ENCODE data around the gene FBXL3. TPM values are rescaled to one million over a fixed set of nuclear protein-coding genes. Genes with fewer than 3 reads are reported as not detected.
A peak's percentile ranks its signal among the peaks of the same experiment; 100 is the strongest.

Gene FBXL3, protein sequence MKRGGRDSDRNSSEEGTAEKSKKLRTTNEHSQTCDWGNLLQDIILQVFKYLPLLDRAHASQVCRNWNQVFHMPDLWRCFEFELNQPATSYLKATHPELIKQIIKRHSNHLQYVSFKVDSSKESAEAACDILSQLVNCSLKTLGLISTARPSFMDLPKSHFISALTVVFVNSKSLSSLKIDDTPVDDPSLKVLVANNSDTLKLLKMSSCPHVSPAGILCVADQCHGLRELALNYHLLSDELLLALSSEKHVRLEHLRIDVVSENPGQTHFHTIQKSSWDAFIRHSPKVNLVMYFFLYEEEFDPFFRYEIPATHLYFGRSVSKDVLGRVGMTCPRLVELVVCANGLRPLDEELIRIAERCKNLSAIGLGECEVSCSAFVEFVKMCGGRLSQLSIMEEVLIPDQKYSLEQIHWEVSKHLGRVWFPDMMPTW
- 37.7 and 39.9 TPM in 2 replicates for total RNA-seq (2014; rRNA removed; shearing (Covaris generic))

DNA sequence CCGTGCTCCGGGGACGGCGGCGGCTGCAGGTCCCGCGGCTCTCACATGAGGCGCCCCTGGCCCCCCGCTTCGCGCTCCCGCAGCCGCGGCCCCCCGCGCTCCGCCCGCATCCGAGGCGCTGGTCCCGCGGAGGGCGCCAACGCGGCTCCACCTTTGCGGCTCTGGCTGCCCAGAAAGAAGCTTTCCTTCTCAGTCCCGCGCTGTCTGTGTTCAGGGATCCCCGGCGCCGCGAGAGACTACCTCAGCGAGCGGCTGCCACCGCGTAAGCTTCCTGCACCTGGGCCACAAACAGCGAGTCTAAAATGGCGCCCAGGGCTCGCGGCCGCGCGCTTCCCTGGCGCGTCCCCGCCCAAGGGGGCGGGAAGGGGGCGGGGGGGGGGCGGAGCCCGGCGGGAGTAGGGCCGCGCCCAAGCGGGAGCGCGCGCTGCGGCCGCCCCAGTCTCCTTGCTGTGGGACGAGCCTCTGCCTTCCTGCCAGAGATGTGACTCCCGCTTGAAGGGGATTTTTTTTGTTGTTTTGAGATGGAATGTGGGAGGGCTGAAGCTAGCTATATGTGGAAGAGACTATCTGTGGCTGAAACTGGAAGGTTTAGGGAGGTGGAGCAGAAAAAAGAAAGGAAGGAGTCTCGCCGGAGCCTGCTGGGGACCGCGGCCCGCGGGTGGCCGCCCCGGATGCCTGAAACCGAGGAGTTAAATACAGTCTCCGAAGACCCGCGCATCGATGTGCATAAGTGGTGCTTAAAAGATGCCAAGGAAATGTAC, at the start of gene FBXL3:
Gene FBXL3, minus strand, starts transcription at position 299 of the 761 bp plus-strand sequence. CDS start 5,299 bp downstream, outside the sequence.
- peak; percentile 73 for DNase-seq (ENCODE audit: low spot score)

DNA sequence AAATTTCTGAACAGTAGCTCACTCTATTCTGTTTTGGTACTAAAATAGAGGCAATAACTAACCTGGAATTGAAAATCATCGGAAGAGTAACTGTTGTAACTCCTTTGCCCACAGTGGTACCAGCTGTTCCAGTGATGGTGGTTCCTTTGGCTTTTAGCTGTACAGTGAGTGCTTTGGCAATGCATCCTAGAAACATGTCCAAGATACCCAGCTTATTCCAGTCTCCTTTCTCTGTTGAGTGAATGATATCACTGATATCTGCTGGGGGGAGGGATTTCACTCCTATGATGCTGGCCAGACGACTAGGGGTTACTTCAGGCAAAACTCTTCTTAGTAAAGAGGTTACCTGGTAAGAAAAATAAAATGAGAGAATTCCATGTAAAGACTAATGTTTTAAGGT, 40.6 kb upstream of the FBXL3 start:
- no peak for DNase-seq (ENCODE audit: low spot score)

DNA sequence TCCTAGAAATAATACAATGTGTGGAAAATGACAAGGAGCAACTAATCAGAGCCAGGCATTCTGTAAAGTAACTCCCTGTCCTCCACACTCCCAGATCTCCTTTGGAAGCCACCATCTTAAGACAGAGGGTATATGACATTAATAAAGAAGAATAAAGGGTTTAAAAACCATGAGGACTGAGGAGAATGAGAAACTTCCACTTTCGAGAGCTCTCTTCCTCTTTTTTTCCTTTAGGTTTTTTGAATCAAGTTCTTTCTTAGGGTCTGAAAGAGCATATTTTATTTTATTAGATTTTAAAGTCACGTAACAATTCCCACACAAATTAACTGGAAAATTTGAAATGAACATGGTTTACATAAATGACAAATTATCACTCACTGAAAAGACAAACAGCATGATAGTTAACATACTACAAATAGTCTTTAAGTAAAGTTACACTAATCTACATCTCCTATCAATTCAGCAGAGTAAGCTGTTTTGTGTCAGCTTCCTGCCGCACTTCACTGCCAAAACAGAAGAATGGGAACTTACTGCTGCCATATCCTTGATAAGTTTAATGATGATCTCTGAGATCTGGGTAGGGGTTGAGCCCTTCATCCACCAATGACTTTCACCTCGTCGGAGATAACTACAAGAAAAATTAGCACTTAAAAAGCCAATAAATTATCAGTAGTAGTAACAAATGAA, 38.6 kb upstream of the FBXL3 start:
- no peak for DNase-seq (ENCODE audit: low spot score)

DNA sequence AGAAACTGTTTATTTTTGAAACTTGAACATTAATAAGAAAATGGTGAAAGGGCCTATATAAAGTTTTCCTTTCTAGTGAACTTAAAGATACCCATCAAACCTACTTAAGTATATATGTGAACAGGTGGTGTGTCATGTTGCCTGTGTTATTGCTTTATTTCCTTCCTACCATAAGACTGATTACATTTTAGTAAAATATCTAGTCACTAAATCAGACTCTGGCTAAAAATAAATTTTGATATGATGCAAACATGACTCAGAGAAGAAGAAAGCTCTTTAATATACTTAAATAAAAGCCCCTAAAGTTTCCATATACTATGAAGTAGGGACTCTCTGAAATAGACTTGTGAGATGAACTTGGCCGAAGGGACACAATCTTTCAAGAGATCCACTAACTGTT, 35.1 kb upstream of the FBXL3 start:
- no peak for DNase-seq (ENCODE audit: low spot score)

DNA sequence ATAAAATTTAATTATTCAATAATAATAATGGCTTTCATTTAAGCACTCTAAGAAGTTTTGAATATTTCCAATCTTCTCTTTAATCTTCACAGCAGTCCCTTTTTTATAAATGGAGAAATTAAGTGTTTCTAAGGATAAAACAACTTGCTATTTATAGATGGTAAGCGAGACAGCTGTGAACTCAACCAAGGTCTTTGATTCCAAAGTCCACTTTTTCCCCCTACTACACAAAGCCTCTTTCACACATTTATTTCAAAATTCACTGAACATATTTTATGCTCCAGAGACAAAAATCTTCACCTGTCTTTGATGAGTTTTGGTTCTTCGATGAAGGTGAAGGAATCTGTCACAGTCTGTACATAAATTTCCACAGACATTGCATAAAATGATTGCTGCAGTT, 34.4 kb upstream of the FBXL3 start:
- no peak for DNase-seq (ENCODE audit: low spot score)

DNA sequence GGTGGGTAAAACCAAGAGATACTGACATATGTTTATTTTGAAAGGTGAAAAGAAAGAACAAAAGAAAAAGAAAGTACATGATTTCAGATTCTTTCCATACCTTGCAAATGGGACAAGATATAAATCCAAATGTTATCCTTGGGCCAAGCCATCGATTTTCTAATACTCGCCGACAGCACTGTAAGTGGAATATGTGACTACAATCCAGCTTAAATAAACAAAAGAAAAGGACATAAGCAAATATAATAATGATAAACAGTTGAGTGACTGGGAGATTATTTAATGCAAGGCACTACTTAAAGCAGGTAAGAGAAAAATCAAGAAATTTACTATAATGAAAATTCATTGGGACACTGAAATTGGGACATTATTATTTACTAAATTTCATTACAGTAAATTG, 29.9 kb upstream of the FBXL3 start:
- DNase-seq (ENCODE audit: low spot score): no peak

DNA sequence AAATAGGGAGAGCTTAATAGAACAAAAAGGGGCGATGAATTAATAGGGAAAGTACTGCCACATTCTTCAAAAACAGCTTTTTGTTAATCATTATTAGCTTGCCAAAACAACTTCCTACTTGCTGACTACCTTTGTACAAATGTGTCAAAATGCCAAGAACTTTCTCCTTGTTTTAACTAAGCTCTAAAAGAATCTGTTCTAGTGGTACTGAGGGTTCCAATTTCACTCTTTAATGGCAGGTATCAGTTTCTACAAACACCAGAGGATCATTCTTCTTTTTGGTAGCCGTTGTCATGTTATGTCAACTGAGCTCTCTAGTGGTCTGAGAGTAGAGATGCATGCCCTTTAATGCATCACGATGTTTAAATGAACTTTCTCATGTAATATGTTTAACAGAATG, 29.4 kb upstream of the FBXL3 start:
- DNase-seq (ENCODE audit: low spot score): no peak

DNA sequence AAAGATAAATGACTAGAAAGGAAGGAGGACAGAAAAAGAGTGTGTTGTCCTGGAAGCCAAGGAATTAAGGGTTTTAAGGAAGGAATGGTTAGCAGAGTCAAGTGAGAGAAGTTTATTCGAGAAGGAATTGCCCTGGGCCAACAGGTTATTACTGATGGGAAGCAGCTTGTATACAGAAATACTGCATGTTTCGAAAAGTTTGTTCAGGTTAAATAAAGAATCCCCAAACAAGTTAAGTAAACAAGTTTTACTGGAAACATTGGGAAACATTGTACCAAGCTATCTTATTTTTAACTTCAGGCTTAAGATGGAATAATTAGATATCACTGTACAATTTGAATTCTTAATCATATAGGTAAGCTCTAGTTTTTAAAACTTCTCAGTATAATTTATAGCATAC, 28.2 kb upstream of the FBXL3 start:
- DNase-seq (ENCODE audit: low spot score): no peak

DNA sequence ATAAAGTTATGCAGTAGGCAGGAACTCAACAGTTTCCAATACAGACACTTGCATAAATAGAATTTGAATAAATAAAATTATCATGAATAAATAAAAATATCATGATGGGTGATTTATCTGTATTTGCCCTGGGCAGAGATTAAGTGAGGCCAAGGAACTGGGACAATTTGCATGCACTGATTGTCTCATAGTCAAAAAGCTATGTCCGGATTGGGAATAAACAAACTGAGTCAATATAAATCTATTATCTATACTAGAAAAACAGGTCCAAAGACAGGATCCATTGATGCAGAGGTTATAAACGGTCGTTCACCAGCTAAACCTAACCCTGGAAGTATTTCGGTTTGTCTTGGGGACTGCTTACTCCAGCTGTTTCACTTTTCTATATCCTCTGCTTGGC, 26.2 kb upstream of the FBXL3 start:
- no peak for DNase-seq (ENCODE audit: low spot score)

DNA sequence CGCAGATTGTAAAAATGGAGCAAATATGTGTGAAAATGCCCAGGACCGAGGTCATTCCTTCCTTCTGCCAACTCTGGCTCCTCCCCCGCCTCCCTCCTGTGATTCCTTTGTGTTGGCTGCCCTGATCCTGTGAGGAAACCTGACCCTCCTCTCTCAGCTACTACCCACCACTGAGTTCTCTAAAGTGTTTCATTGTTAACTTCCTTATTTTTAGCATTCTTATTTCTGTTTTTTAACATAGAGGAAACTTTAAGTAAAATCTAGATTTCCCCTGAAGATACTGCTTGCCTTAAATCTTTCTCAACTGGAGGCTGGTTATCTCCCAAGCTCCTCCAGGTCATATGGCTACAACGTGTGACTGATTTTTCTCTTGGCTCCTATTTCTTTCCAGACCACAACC, 21.7 kb upstream of the FBXL3 start:
- no peak for DNase-seq (ENCODE audit: low spot score)

DNA sequence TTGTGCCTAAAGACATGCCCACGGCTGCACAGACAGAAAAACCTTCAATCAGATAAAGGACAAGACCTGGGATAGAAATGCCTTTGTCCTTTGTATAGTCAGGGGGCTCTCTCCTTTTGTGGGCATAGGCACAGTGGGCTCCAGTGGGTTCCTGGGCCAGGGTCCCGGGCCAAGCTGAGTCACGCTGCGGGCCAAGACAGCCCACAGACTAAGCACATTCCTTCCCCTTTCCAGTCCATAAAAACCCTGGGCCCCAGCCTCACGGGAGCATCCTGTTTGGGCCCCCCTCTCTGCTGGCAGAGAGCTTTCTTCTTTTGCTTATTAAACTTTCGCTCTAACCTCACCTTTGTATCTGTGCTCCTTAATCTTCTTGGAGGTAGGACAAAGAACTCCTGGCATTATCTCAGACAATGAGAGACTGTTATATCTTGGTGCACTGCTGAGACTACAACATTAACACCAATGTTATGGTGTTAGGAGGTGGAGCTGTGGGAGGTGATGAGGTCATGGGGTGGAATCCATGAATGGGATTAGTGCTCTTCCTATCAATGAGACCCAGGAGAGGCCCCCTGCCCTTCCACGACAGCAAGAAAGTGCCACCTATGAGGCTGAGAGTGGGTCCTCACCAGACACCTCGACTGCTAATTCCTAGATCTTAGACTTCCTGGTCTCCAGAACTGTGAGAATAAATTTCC, 20.8 kb upstream of the FBXL3 start:
- DNase-seq (ENCODE audit: low spot score): no peak

DNA sequence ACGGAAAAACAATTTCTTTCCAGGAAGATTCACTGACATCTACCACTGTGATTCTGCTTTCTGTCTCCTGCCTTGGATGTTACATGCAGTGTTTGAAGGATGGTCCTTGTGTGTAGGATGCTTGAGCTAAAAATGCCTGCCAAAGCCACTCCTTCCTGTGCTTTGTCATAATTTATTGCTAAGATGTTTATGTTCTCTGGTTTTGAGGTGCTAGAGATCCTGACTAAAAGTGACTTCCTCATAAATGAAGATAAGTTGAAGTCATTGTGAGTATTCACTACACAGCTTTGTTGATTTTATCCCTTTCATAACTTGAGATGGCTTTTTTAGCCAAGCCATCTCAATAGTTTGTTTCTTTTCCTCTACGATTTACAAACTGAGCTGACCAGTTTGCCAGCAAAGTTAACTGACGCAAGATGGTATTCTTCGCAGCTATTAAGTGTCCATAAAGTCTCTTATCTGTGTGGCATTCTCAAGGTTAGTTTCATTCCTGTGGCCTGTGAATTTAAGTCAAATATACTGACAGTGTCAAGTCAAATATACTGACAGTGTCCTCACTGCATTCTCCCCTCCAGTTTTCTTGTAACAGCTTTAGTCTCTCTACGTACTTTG, 15.7 kb upstream of the FBXL3 start:
- DNase-seq (ENCODE audit: low spot score): peak; percentile 22

DNA sequence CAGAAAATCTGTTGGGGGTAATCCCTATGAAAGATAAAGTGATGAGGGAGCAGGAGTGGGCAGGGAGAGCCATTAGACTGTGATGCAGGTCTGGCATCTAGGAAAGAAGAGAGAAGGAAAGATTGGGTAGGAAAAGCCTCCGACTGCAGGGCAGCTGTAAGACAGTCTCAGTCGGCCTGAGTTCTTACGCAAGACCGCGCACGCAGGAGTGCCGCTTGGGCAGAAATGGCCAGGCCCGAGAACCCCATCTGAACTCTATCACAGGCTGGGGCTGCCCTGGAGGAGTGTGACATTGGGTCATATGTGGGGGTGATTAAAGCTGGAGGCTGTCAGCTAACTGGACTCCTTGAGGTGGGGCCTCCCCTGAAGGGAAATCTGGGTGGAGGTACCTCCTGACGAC, 13.9 kb upstream of the FBXL3 start:
- DNase-seq (ENCODE audit: low spot score): no peak

DNA sequence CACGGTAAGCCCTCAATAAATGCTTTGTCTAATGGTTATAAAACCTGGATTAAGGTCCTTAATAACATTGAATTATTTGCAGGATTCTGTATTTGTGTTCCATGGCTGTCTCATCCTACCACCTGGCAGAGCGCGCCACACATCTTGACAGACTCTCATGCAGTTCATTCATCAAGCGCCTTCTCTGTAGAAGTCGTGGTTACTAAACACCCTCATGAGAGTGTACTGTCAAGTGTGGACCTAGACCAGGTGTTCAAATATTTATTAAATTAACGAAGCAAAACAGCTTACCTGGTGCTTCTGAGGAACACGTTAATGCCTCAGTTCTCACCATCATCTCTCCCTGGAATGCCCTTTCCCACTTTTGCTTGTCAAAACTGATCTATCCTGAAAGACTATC, 13.1 kb upstream of the FBXL3 start:
- no peak for DNase-seq (ENCODE audit: low spot score)

DNA sequence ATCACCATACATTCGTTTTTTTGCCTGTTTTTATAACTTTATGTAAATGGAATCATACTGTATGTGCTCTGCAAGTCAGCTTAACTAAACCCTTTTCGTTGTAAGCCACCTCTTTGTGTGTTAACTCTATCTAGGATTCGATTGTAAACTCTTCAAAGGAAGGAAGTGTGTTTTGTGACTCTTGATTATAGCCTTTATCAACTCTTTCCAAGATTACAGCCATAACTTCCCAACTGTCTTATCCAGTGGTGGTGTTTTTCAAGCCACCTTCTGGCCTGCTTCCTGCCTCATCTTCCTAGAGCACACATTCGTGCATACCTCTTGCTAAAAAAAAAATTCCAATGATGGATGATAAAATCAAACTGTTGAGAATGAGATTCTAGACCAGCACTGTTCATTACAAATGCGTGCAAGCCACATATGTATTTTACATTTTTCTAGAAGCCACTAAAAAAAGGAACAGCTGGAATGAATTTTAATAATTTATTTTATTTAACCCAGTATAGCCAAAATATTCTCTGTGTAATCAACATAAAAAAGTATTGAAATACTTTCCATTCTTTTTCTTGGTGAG, 12.0 kb upstream of the FBXL3 start:
- no peak for DNase-seq (ENCODE audit: low spot score)

DNA sequence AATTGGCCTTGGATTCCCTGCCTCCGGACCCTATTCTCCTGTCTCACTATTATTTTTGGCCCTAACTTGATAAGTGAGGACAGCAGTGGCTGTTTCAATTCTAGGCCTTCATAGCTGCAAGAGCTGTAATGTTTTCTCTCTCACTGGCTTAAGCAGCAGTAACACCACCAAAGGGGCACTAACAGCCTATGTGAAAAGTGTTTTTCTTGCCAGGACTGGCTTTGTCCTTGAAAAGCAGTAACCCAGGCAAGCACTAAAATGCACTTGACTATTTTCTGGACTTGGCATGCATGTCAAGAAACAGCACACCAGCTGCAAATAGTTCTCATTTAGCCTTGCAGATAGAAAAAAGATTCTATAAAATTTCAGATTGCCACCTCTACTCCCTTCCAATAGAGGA, 9.3 kb upstream of the FBXL3 start:
- DNase-seq (ENCODE audit: low spot score): no peak

DNA sequence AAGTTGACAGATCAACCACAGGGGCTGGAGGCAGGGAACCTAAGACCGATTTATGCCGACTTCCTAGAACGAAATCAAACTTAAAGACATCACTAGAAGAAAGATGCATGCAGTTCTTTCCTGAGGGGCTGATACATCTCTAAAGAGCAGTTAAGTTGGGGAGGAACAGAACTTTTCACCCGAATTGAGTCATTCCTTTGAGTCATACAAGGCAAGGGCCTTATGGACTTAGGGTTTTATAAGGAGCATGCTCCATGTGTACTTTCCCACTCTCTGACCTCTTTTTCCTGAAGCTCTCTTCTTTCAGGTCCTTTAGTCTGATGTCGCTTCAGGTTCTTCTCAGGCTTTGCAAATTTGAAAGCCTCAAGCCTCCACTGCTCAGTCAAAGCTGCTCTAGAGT, 7.9 kb upstream of the FBXL3 start:
- DNase-seq (ENCODE audit: low spot score): peak; percentile 6

DNA sequence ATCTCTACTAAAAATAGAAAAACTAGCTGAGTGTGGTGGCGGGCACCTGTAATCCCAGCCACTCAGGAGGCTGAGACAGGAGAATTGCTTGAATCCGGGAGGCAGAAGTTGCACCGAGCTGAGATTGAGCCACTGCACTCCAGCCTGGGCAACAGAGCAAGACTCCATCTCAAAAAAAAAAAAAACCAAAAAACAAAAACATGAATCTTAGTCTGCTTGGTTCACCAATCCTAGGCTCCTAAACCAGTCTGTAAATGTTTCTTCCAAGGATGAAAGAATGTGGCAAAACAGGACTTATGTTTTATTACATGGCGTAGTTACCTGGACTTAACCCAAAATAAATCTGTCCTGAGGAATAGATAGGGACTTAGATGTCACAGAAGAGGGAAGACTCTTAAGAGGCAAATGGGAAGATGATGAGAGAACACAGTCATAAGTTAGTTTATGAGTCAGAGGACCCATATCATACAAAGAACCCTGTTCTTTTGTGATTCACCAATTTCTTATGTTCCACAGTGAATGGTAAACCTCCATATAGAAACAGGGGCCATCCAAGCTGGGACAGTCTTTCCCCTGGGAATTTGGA, 6.9 kb upstream of the FBXL3 start:
- no peak for DNase-seq (ENCODE audit: low spot score)

DNA sequence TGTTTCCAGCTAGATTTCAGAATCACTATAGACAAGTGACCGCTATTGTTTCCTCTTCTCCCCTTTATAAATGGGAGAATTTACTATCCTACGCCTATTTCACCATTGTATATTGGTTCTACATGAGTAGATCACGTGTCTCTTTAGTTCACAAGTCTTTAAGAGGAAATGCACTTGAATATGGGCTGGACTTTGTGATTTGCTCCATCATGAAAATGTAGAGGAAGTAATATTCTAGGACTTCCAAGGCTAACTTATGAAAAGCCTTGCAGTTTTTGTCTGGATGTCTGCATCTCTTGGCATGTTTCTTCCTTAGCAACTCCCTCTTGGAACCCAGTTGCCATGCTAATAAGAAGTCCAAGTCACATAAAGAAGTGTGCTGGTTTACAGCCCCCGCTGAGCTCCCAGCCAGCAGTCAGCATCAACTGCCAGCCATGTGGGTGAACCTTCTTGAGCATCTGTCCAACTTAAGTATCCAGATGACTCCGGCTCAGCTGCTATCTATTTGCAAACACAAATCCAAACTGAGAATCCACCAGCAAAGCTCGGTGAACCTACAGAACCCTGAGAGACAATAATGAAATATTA, 4.8 kb upstream of the FBXL3 start:
- no peak for DNase-seq (ENCODE audit: low spot score)

DNA sequence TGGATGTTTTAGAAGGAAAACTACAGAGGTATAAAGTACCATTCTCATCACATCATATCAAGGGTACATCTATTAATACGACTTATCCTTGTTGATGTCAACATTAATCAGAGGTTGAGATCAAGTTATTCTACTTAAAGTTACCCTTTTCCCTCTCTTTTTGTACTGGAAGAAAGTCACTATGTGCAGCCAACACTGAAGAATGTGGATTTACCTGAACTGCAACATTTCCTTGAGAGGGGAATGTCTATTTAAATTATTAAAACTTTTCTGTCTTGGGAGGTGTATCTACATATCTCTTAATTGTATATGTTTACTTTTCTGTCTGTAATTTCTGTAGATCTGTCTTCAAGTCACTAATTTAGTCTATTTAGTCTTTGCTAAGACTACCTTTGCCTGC, 2.5 kb upstream of the FBXL3 start:
- DNase-seq (ENCODE audit: low spot score): no peak
